Thyroid gland (tissue), 4 donors: ENCODE results near the gene PHPT1.

Experiments used
- CTCF ChIP-seq, 6 experiments: fragments of 200-600 bp in 3 of 6; fragments of 450-650 bp in 3 of 6; sonication (generic) in 3 of 6; IDR thresholded peaks; one replicate each; pipeline ENCODE4 v1.5.1; 2016 to 2019; ENCODE audit warnings: antibody characterized with exemption in 6 of 6, mild to moderate bottlenecking in 2 of 6, inconsistent platforms in 1 of 6, moderate library complexity in 1 of 6
- POLR2A ChIP-seq, 2 donors: fragments of 450-650 bp; IDR thresholded peaks; one replicate each; pipeline ENCODE4 v1.6.1; 2017; ENCODE audit warnings: antibody characterized with exemption in 2 of 2, mild to moderate bottlenecking in 2 of 2, moderate library complexity in 1 of 2

- TF ChIP-seq CTCF (IDR thresholded peaks at IDR 0.05) (no peak), POLR2A (IDR thresholded peaks at IDR 0.05) (peak; percentile 19 to 72)
Observed at GRCh38 chr9:136885950-136886578, 36.9 kb downstream of the PHPT1 start, which contains the start of gene TRAF2.
